GM12892 (cell line): ENCODE data around the gene ANKRD33.

Experiments used
- POLR2A ChIP-seq: IDR thresholded peaks from 2 replicates; pipeline ENCODE4 v1.6.1; 2011; ENCODE audit warnings: low read depth, low read length, control low read depth
- POLR2AphosphoS5 ChIP-seq: IDR thresholded peaks from 2 replicates; pipeline ENCODE4 v1.6.1; 2011; ENCODE audit warnings: low read depth, low read length, control low read depth

- TF ChIP-seq POLR2AphosphoS5 (no peak), POLR2A (no peak)
These were observed 53.2 kb downstream of the ANKRD33 start for GRCh38 chr12:51941011-51941581.
